ENCODE results near the gene PPP2R5B.
"Not testable (repeated sequence)": the region's sequence is repeated elsewhere in the genome, so short reads cannot be mapped to it uniquely, and the experiment has no call there.

Gene PPP2R5B

DNA sequence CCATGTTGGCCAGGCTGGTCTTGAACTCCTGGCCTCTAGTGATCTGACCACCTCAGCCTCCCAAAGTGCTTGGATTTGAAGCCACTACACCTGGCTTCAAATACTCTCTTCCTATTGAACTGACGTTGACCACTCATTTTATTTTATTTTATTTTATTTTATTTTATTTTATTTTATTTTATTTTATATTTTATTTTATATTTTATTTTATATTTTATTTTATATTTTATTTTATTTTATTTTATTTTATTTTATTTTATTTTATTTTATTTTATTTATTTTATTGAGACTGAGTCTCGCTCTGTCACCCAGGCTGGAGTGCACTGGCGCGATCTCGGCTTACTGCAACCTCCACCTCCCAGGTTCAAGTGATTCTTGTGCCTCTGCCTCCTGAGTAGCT lies 58.9 kb downstream of the PPP2R5B start:
- not testable (repeated sequence) for DNase-seq (ENCODE audit: low read depth)
